Mucosa of descending colon (tissue), 3 donors: ENCODE measurements around the gene ITGAD. TPM values are rescaled to one million over a fixed set of nuclear protein-coding genes. Genes with fewer than 3 reads are reported as not detected.

Source experiments
- ATAC-seq: fragments of 200-7000 bp; cut with Tn5 transposase; one replicate; pipeline ENCODE4 v1.9.1; 2020; ENCODE audit warnings: mild to moderate bottlenecking, moderate library complexity
- DNase-seq, 3 donors: peaks; one replicate each; pipeline ENCODE4 v3.0.0-alpha.2; 2020
- H3K36me3 ChIP-seq: fragments of 200-600 bp; one replicate; pipeline ENCODE4 v1.8.0; 2021; ENCODE audit warnings: low read depth, mild to moderate bottlenecking
- H3K4me1 ChIP-seq: fragments of 200-600 bp; one replicate; pipeline ENCODE4 v1.8.0; 2021; ENCODE audit warnings: low read depth, mild to moderate bottlenecking
- H3K4me3 ChIP-seq: fragments of 200-600 bp; one replicate; pipeline ENCODE4 v1.8.0; 2021; ENCODE audit warnings: mild to moderate bottlenecking
- H3K9me3 ChIP-seq: fragments of 200-600 bp; one replicate; pipeline ENCODE4 v1.8.0; 2021; ENCODE audit warnings: mild to moderate bottlenecking
- intact Hi-C, 2 donors: fragments of 100-400 bp; cut with DNase I in 1 of 2; cut with micrococcal nuclease in 1 of 2; formaldehyde crosslinking; loops; one replicate each; pipeline versions ENCODE4 v1.11.0 to v1.11.1; 2022; cut with DNase I, micrococcal nuclease
- total RNA-seq, 3 donors: library from RNA; stranded (reverse); fragmentation: NEBNext Ultra II Directional in 2 of 3; extraction: Animal tissue kit (Norgen Biotek cat#: 25700) in 2 of 3; gene quantifications; one replicate each; pipeline versions ENCODE4 v1.2.1 to v1.2.4, GENCODE V29; 2021 to 2023
- TF ChIP-seq, protein P1 (sequence below): fragments of 200-600 bp; IDR thresholded peaks from one replicate; pipeline ENCODE4 v1.8.0; 2022; ENCODE audit warnings: antibody characterized with exemption, mild to moderate bottlenecking
- donor health status: DM: no; HTN: no; CAD: no; lungs with moderate emphysema.
- donor health status: DM: no; HTN: no; CAD: no.
- donor health status: DM: no; HTN: yes; CAD: no.

ITGAD gene
- total RNA-seq, 3 donors from 2014 or later = 0.41 TPM; not detected in 2

- H3K4me3 ChIP-seq = no peak overlapping the region
- peaks cover 29% of the 10 kb centered on the region for H3K4me1 ChIP-seq
- ATAC-seq = no peak
- TF ChIP-seq, protein P1, sequence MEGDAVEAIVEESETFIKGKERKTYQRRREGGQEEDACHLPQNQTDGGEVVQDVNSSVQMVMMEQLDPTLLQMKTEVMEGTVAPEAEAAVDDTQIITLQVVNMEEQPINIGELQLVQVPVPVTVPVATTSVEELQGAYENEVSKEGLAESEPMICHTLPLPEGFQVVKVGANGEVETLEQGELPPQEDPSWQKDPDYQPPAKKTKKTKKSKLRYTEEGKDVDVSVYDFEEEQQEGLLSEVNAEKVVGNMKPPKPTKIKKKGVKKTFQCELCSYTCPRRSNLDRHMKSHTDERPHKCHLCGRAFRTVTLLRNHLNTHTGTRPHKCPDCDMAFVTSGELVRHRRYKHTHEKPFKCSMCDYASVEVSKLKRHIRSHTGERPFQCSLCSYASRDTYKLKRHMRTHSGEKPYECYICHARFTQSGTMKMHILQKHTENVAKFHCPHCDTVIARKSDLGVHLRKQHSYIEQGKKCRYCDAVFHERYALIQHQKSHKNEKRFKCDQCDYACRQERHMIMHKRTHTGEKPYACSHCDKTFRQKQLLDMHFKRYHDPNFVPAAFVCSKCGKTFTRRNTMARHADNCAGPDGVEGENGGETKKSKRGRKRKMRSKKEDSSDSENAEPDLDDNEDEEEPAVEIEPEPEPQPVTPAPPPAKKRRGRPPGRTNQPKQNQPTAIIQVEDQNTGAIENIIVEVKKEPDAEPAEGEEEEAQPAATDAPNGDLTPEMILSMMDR = peak; percentile 50
- peak in 2 of 3 donors; percentile 35 to 64 for DNase-seq
- H3K9me3 ChIP-seq = no peaks in the 10 kb centered on the region
- H3K36me3 ChIP-seq = no peaks in the 10 kb centered on the region
- intact Hi-C loops = no loop called here
Observed at GRCh38 chr16:31460582-31461002, 67.5 kb downstream of the ITGAD start.

GRCh38 chr16:31461201-31461920 lies 68.2 kb downstream of the ITGAD start:
- intact Hi-C loops = no loop called here
- no peak for ATAC-seq
- H3K4me1 ChIP-seq = peaks cover 22% of the 10 kb centered on the region
- TF ChIP-seq, protein P1 = no peak
- no peak overlapping the region for H3K4me3 ChIP-seq
- no peaks in the 10 kb centered on the region for H3K36me3 ChIP-seq
- no peak for DNase-seq
- no peaks in the 10 kb centered on the region for H3K9me3 ChIP-seq

GRCh38 chr16:31461921-31462804 lies 69.0 kb downstream of the ITGAD start:
- Histone ChIP-seq H3K9me3 (no peaks in the 10 kb centered on the region), H3K4me1 (peaks cover 14% of the 10 kb centered on the region), H3K36me3 (no peaks in the 10 kb centered on the region), H3K4me3 (no peak overlapping the region)
- ATAC-seq = no peak
- TF ChIP-seq, protein P1 = no peak
- peak in 1 of 3 donors; percentile 39 for DNase-seq
- intact Hi-C loops = no loop called here

DNA sequence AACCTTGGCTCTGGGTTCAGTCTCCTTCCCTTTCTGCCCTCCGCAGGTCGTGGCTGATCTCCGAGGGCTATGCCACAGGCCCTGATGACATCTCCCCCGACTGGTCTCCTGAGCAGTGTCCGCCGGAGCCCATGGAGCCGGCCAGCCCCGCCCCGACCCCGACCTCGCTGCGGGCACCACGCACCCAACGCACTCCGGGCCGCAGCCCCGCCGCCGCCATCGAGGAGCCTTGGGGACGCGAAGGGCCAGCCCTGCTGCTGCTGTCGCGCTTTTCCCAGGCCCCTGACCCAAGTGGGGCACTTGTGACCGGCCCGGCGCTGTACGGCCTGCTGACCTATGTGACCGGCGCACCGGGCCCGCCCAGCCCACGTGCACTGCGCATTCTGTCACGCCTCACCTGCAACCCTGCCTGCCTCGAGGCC lies 71.2 kb downstream of the ITGAD start:
- Histone ChIP-seq H3K4me1 (peaks cover 5% of the 10 kb centered on the region), H3K9me3 (no peaks in the 10 kb centered on the region), H3K36me3 (no peaks in the 10 kb centered on the region), H3K4me3 (no peak overlapping the region)
- ATAC-seq = no peak
- TF ChIP-seq, protein P1 = no peak
- DNase-seq = peak in 2 of 3 donors; percentile 27 to 56
- intact Hi-C loops = no loop called here

GRCh38 chr16:31464781-31465260 lies 71.7 kb downstream of the ITGAD start:
- H3K9me3 ChIP-seq = no peaks in the 10 kb centered on the region
- intact Hi-C loops = no loop called here
- DNase-seq (peak in 1 of 3 donors; percentile 47), ATAC-seq (no peak)
- H3K4me3 ChIP-seq = no peak overlapping the region
- TF ChIP-seq, protein P1 = no peak
- H3K36me3 ChIP-seq = no peaks in the 10 kb centered on the region
- peaks cover 5% of the 10 kb centered on the region for H3K4me1 ChIP-seq
